ENCODE results near the gene RAB44. TPM values are rescaled to one million over a fixed set of nuclear protein-coding genes. Genes with fewer than 3 reads are reported as not detected.

The RAB44 gene
- total RNA-seq, 1 experiment from 2014 or later = 0.11 TPM

DNA sequence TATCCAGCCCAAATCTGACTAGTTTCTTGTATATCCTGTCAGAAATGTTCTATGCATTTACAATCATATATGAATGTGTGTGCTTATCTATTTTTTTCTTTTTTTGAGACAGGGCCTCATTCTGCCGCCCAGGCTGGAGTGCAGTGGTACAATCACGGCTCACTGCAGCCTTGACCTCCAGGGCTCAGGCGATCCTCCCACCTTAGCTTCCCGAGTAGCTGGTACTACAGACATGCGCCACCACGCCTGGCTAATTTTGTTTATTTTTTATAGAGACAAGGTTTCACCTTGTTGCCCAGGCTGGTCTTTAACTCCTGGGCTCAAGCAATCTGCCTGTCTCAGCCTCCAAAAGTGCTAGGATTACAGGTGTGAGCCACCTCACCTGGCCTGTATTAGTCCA, 3.0 kb upstream of the RAB44 start (continued):
- TF ChIP-seq, protein P1, sequence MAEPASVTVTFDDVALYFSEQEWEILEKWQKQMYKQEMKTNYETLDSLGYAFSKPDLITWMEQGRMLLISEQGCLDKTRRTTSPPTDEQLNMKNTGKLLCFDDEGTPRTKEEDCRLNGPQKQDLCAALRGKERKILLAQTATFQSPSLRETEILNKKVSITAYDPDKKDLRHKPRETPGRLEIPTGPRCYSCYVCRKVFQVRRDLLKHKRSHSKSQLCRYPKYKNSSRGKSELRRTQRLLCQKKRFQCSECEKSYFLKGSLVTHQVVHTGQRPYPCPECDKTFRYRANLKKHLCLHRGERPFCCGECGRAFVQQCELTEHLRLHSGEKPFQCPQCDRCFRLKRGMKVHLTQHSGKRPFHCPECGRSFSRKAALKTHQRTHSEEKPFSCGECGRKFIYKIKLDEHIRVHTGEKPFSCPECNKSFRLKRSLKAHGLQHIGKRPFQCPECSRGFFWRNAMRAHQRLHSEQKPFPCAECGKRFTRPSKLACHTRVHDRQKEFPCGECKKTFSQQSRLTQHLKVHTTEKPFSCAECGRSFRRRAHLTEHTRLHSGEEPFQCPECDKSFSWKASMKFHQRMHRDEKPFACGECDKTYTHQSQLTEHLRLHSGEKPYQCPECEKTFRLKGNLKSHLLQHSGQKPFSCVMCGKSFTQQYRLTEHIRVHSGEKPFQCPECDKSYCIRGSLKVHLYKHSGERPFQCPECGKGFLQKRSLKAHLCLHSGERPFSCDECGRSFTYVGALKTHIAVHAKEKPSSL (CRISPR knock-in tag; conservative IDR thresholded peaks at IDR 0.05) = no peak
- TF ChIP-seq, protein P2, sequence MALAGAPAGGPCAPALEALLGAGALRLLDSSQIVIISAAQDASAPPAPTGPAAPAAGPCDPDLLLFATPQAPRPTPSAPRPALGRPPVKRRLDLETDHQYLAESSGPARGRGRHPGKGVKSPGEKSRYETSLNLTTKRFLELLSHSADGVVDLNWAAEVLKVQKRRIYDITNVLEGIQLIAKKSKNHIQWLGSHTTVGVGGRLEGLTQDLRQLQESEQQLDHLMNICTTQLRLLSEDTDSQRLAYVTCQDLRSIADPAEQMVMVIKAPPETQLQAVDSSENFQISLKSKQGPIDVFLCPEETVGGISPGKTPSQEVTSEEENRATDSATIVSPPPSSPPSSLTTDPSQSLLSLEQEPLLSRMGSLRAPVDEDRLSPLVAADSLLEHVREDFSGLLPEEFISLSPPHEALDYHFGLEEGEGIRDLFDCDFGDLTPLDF (CRISPR knock-in tag; IDR thresholded peaks at IDR 0.05) = no peak
- TF ChIP-seq TP53 (CRISPR knock-in tag; IDR thresholded peaks at IDR 0.05) (no peak), ETV6 (CRISPR knock-in tag; IDR thresholded peaks at IDR 0.05) (no peak), PRRX2 (CRISPR knock-in tag; IDR thresholded peaks at IDR 0.05) (no peak)
- TF ChIP-seq, protein P3, sequence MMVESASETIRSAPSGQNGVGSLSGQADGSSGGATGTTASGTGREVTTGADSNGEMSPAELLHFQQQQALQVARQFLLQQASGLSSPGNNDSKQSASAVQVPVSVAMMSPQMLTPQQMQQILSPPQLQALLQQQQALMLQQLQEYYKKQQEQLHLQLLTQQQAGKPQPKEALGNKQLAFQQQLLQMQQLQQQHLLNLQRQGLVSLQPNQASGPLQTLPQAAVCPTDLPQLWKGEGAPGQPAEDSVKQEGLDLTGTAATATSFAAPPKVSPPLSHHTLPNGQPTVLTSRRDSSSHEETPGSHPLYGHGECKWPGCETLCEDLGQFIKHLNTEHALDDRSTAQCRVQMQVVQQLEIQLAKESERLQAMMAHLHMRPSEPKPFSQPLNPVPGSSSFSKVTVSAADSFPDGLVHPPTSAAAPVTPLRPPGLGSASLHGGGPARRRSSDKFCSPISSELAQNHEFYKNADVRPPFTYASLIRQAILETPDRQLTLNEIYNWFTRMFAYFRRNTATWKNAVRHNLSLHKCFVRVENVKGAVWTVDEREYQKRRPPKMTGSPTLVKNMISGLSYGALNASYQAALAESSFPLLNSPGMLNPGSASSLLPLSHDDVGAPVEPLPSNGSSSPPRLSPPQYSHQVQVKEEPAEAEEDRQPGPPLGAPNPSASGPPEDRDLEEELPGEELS (CRISPR knock-in tag; IDR thresholded peaks at IDR 0.05) = no peak
- TF ChIP-seq, protein P4, sequence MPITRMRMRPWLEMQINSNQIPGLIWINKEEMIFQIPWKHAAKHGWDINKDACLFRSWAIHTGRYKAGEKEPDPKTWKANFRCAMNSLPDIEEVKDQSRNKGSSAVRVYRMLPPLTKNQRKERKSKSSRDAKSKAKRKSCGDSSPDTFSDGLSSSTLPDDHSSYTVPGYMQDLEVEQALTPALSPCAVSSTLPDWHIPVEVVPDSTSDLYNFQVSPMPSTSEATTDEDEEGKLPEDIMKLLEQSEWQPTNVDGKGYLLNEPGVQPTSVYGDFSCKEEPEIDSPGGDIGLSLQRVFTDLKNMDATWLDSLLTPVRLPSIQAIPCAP (CRISPR knock-in tag; IDR thresholded peaks at IDR 0.05) = no peak
- TF ChIP-seq, protein P5, sequence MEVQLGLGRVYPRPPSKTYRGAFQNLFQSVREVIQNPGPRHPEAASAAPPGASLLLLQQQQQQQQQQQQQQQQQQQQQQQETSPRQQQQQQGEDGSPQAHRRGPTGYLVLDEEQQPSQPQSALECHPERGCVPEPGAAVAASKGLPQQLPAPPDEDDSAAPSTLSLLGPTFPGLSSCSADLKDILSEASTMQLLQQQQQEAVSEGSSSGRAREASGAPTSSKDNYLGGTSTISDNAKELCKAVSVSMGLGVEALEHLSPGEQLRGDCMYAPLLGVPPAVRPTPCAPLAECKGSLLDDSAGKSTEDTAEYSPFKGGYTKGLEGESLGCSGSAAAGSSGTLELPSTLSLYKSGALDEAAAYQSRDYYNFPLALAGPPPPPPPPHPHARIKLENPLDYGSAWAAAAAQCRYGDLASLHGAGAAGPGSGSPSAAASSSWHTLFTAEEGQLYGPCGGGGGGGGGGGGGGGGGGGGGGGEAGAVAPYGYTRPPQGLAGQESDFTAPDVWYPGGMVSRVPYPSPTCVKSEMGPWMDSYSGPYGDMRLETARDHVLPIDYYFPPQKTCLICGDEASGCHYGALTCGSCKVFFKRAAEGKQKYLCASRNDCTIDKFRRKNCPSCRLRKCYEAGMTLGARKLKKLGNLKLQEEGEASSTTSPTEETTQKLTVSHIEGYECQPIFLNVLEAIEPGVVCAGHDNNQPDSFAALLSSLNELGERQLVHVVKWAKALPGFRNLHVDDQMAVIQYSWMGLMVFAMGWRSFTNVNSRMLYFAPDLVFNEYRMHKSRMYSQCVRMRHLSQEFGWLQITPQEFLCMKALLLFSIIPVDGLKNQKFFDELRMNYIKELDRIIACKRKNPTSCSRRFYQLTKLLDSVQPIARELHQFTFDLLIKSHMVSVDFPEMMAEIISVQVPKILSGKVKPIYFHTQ (CRISPR knock-in tag; IDR thresholded peaks at IDR 0.05) = no peak

DNA sequence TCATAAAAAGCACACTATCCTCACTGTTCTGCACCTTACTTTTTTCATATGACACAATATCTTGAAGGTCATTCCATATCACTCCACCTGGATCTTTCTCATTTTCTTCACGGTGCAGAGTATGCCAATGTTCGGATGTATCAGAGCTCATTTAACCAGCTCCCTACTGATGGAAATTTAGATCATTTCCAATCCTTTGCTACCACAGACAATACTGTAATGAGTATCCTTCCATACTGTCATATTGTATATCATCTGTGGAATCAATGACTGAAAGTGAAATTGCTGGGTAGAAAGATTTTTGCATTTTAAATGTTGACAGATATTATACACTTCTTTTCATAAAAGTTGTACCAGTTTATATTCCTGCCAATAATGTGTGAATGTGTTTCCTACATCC, 2.2 kb upstream of the RAB44 start:
- H3K36me3 Mint-ChIP-seq = no peaks in the 10 kb centered on the region
- 0 out of 2 replicates have a peak, but pooled peaks cover 2% of the 10 kb centered on the region for H3K4me1 Mint-ChIP-seq
- ATAC-seq (no peak), DNase-seq (ENCODE audit: low spot score) (no peak)
- ChIA-PET POLR2A (no interaction called here), CTCF (interaction anchor here (0.6 kb wide), 1 partner anchor 81 kb away, joined by 3 read pairs; no protein-coding TSS in a partner anchor)
- H3K4me3 Mint-ChIP-seq = no peak overlapping the region
- H3K27ac Mint-ChIP-seq = no peak overlapping the region
- peaks cover 7% of the 10 kb centered on the region; the same call in 1 of the 2 replicates for H3K9me3 Mint-ChIP-seq
- no peaks in the 10 kb centered on the region for H3K27me3 Mint-ChIP-seq (ENCODE audit: low read depth)
- TF ChIP-seq NFE2L1 (CRISPR knock-in tag; IDR thresholded peaks at IDR 0.05) (no peak), PRRX2 (CRISPR knock-in tag; IDR thresholded peaks at IDR 0.05) (no peak), ETV6 (CRISPR knock-in tag; IDR thresholded peaks at IDR 0.05) (no peak), SMAD3 (CRISPR knock-in tag; IDR thresholded peaks at IDR 0.05; ENCODE audit: borderline replicate concordance) (no peak), ZNF671 (CRISPR knock-in tag; IDR thresholded peaks at IDR 0.05) (no peak), ZNF263 (CRISPR knock-in tag; IDR thresholded peaks at IDR 0.05; ENCODE audit: low read depth) (no peak), ZNF423 (CRISPR knock-in tag; IDR thresholded peaks at IDR 0.05) (no peak), ELF4 (CRISPR knock-in tag; IDR thresholded peaks at IDR 0.05; ENCODE audit: low read depth) (no peak), NFATC4 (CRISPR knock-in tag; IDR thresholded peaks at IDR 0.05) (no peak), NR2C2 (CRISPR knock-in tag; IDR thresholded peaks at IDR 0.05) (no peak), OVOL2 (CRISPR knock-in tag; IDR thresholded peaks at IDR 0.05; ENCODE audit: borderline replicate concordance) (no peak), MYBL2 (CRISPR knock-in tag; IDR thresholded peaks at IDR 0.05) (no peak)
- TF ChIP-seq, protein P6, sequence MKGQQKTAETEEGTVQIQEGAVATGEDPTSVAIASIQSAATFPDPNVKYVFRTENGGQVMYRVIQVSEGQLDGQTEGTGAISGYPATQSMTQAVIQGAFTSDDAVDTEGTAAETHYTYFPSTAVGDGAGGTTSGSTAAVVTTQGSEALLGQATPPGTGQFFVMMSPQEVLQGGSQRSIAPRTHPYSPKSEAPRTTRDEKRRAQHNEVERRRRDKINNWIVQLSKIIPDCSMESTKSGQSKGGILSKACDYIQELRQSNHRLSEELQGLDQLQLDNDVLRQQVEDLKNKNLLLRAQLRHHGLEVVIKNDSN (CRISPR knock-in tag; IDR thresholded peaks at IDR 0.05) = no peak
- TF ChIP-seq, protein P7, sequence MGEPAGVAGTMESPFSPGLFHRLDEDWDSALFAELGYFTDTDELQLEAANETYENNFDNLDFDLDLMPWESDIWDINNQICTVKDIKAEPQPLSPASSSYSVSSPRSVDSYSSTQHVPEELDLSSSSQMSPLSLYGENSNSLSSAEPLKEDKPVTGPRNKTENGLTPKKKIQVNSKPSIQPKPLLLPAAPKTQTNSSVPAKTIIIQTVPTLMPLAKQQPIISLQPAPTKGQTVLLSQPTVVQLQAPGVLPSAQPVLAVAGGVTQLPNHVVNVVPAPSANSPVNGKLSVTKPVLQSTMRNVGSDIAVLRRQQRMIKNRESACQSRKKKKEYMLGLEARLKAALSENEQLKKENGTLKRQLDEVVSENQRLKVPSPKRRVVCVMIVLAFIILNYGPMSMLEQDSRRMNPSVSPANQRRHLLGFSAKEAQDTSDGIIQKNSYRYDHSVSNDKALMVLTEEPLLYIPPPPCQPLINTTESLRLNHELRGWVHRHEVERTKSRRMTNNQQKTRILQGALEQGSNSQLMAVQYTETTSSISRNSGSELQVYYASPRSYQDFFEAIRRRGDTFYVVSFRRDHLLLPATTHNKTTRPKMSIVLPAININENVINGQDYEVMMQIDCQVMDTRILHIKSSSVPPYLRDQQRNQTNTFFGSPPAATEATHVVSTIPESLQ (CRISPR knock-in tag; IDR thresholded peaks at IDR 0.05) = no peak

All from WTC11 (cell line).